Left lung (tissue), 10 donors: ENCODE results near the gene RAB40A. TPM values are rescaled to one million over a fixed set of nuclear protein-coding genes. Genes with fewer than 3 reads are reported as not detected.

Experiments used
- ATAC-seq: fragments of 200-7000 bp; cut with Tn5 transposase; one replicate; pipeline ENCODE4 v1.9.1; 2020; ENCODE audit warnings: moderate library complexity
- DNase-seq, 4 donors: peaks; one replicate each; pipeline ENCODE4 v3.0.0-alpha.2; 2013 to 2020
- H3K27ac ChIP-seq, 2 donors: fragments of 200-600 bp; sonication (generic) in 1 of 2; one replicate each; pipeline versions ENCODE4 v1.5.0 to v1.8.0; 2020 to 2021
- H3K27me3 ChIP-seq, 2 donors: fragments of 200-600 bp; sonication (generic) in 1 of 2; one replicate each; pipeline versions ENCODE4 v1.5.0 to v1.8.0; 2020 to 2021
- H3K36me3 ChIP-seq, 2 donors: fragments of 200-600 bp; sonication (generic) in 1 of 2; one replicate each; pipeline versions ENCODE4 v1.5.0 to v1.8.0; 2020 to 2021
- H3K4me1 ChIP-seq, 2 donors: fragments of 200-600 bp; one replicate each; pipeline ENCODE4 v1.8.0; 2021
- H3K4me3 ChIP-seq, 2 donors: fragments of 200-600 bp; sonication (generic) in 1 of 2; one replicate each; pipeline versions ENCODE4 v1.5.0 to v1.8.0; 2020 to 2021; ENCODE audit warnings: mild to moderate bottlenecking in 1 of 2
- H3K9me3 ChIP-seq, 2 donors: fragments of 200-600 bp; sonication (generic) in 1 of 2; one replicate each; pipeline versions ENCODE4 v1.5.0 to v1.8.0; 2020 to 2021
- intact Hi-C, 2 donors: fragments of 100-400 bp; cut with DNase I; formaldehyde crosslinking; loops; one replicate each; pipeline versions ENCODE4 v1.11.2 to v1.14.2; 2022
- polyA plus RNA-seq, 6 donors: library from polyadenylated mRNA; unstranded; fragments of 120-200 nt; gene quantifications; one replicate each; pipeline ENCODE4 v1.2.1, GENCODE V29; 2013; ENCODE audit not compliant: insufficient read length in 6 of 6
- total RNA-seq, 2 donors: library from RNA; stranded (reverse); fragmentation: NEBNext Ultra II Directional; extraction: Animal tissue kit (Norgen Biotek cat#: 25700); gene quantifications; one replicate each; pipeline ENCODE4 v1.2.1, GENCODE V29; 2021
- TF ChIP-seq, protein P1 (sequence below), 2 donors: fragments of 200-600 bp; sonication (generic) in 1 of 2; IDR thresholded peaks; one replicate each; pipeline versions ENCODE4 v1.5.0 to v1.8.0; 2021; ENCODE audit warnings: antibody characterized with exemption in 2 of 2
- donor health status: DM: no; HTN: yes; CAD: no.
- donor health status: DM: no; HTN: no; CAD: no.

The RAB40A gene
- total and polyA plus RNA-seq, 8 donors, result 0.17 to 4.2 (median 3.5) TPM

GRCh38 chrX:103488794-103489193 lies 30.5 kb downstream of the RAB40A start:
- no peaks in the 10 kb centered on the region for H3K36me3 ChIP-seq
- no peak overlapping the region for H3K27ac ChIP-seq
- no peak for ATAC-seq
- H3K4me1 ChIP-seq, result no peaks in the 10 kb centered on the region
- DNase-seq, result no peak
- H3K27me3 ChIP-seq, result no peaks in the 10 kb centered on the region
- TF ChIP-seq, protein P1, sequence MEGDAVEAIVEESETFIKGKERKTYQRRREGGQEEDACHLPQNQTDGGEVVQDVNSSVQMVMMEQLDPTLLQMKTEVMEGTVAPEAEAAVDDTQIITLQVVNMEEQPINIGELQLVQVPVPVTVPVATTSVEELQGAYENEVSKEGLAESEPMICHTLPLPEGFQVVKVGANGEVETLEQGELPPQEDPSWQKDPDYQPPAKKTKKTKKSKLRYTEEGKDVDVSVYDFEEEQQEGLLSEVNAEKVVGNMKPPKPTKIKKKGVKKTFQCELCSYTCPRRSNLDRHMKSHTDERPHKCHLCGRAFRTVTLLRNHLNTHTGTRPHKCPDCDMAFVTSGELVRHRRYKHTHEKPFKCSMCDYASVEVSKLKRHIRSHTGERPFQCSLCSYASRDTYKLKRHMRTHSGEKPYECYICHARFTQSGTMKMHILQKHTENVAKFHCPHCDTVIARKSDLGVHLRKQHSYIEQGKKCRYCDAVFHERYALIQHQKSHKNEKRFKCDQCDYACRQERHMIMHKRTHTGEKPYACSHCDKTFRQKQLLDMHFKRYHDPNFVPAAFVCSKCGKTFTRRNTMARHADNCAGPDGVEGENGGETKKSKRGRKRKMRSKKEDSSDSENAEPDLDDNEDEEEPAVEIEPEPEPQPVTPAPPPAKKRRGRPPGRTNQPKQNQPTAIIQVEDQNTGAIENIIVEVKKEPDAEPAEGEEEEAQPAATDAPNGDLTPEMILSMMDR (IDR thresholded peaks at IDR 0.05), result no peak
- no peak overlapping the region for H3K4me3 ChIP-seq
- H3K9me3 ChIP-seq, result no peaks in the 10 kb centered on the region
- intact Hi-C loops, result no loop called here

- ATAC-seq, result no peak
- DNase-seq, result no peak
- intact Hi-C loops, result no loop called here
- no peak overlapping the region for H3K27ac ChIP-seq
- no peaks in the 10 kb centered on the region for H3K9me3 ChIP-seq
- H3K4me1 ChIP-seq, result no peaks in the 10 kb centered on the region
- H3K4me3 ChIP-seq, result no peak overlapping the region
- no peaks in the 10 kb centered on the region for H3K36me3 ChIP-seq
- H3K27me3 ChIP-seq, result no peaks in the 10 kb centered on the region
- TF ChIP-seq, protein P1 (IDR thresholded peaks at IDR 0.05), result peak; percentile 18 to 28
These were observed 31.0 kb downstream of the RAB40A start for GRCh38 chrX:103488332-103488731.

DNA sequence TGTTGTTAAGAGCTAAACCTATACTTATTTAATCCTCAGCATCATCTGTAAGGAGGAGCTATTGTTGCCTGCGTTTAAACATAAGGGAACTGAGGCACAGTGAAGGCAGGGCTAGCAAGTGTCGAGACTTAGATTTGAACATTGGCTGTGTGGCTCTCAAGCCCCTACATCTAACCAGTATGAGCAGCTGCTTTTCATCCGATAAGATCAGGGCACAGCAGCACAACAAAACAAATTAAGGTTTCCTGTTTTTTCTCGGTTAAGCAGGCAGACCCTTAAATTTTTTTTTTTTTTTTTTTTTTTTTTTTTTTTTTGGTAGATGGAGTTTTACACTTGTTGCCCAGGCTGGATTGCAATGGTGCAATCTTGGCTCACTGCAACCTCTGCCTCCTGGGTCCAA lies 35.6 kb downstream of the RAB40A start:
- no peak overlapping the region for H3K4me3 ChIP-seq
- no peak overlapping the region for H3K27ac ChIP-seq
- DNase-seq (no peak), ATAC-seq (no peak)
- H3K36me3 ChIP-seq, result no peaks in the 10 kb centered on the region
- intact Hi-C loops, result no loop called here
- H3K4me1 ChIP-seq, result no peaks in the 10 kb centered on the region
- TF ChIP-seq, protein P1 (IDR thresholded peaks at IDR 0.05), result no peak
- no peaks in the 10 kb centered on the region for H3K9me3 ChIP-seq
- no peaks in the 10 kb centered on the region for H3K27me3 ChIP-seq

DNA sequence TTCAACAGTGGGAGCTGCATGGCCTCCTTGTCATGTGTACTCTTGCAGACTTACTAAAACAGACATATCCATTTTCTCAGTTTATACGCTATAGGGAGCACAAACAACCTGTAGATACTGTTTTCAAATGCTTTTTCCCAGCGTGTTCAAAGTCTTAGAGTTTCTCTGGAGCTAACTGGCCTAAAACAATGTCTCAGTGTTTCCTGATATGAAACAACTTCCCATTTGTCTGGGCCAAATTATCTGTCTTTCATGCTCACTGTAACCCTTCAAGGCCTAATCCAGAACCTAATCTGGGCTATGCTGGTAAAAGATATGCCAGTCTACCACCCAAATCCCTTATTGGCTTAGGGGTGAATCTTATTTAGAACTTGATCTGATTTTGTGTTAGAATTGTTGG lies 38.8 kb downstream of the RAB40A start:
- ATAC-seq (no peak), DNase-seq (no peak)
- Histone ChIP-seq H3K27ac (no peak overlapping the region), H3K9me3 (no peaks in the 10 kb centered on the region), H3K36me3 (no peaks in the 10 kb centered on the region), H3K4me1 (no peaks in the 10 kb centered on the region), H3K4me3 (no peak overlapping the region), H3K27me3 (no peaks in the 10 kb centered on the region)
- intact Hi-C loops, result no loop called here
- TF ChIP-seq, protein P1 (IDR thresholded peaks at IDR 0.05), result no peak

- H3K27ac ChIP-seq, result no peak overlapping the region
- H3K9me3 ChIP-seq, result no peaks in the 10 kb centered on the region
- TF ChIP-seq, protein P1 (IDR thresholded peaks at IDR 0.05), result no peak
- no peaks in the 10 kb centered on the region for H3K36me3 ChIP-seq
- intact Hi-C loops, result no loop called here
- ATAC-seq, result no peak
- no peaks in the 10 kb centered on the region for H3K27me3 ChIP-seq
- no peaks in the 10 kb centered on the region for H3K4me1 ChIP-seq
- no peak overlapping the region for H3K4me3 ChIP-seq
- DNase-seq, result no peak
These were observed 41.8 kb downstream of the RAB40A start for GRCh38 chrX:103477496-103477895.
